Breast epithelium (tissue), 4 donors: ENCODE results near the gene CNTNAP5. TPM values are rescaled to one million over a fixed set of nuclear protein-coding genes. Genes with fewer than 3 reads are reported as not detected.

Experiments used
- DNase-seq, 2 donors: peaks; one replicate each; pipeline ENCODE4 v3.0.0-alpha.2; 2019; ENCODE audit warnings: low spot score in 2 of 2
- H3K27ac ChIP-seq, 2 donors: fragments of 200-600 bp; sonication (generic) in 1 of 2; one replicate each; pipeline ENCODE4 v1.5.1; 2016 to 2019; ENCODE audit warnings: mild to moderate bottlenecking in 1 of 2
- H3K27me3 ChIP-seq, 2 donors: fragments of 200-600 bp; sonication (generic) in 1 of 2; one replicate each; pipeline versions ENCODE4 v1.5.1 to v1.6.0; 2017 to 2019; ENCODE audit warnings: control low read depth in 1 of 2, mild to moderate bottlenecking in 1 of 2
- H3K36me3 ChIP-seq: fragments of 200-600 bp; one replicate; pipeline ENCODE4 v1.5.1; 2019
- H3K4me1 ChIP-seq, 2 donors: fragments of 200-600 bp; sonication (generic); one replicate each; pipeline ENCODE4 v1.5.1; 2016 to 2019; ENCODE audit warnings: control low read depth in 1 of 2
- H3K4me3 ChIP-seq, 3 donors: fragments of 200-600 bp; sonication (generic); 1 replicate in 2 of 3; 2 replicates in 1 of 3; pipeline ENCODE4 v1.5.1; 2016 to 2019; ENCODE audit warnings: mild to moderate bottlenecking in 3 of 3, moderate library complexity in 2 of 3
- H3K9me3 ChIP-seq, 2 donors: fragments of 200-600 bp; sonication (generic) in 1 of 2; one replicate each; pipeline ENCODE4 v1.5.1; 2016 to 2019; ENCODE audit warnings: control low read depth in 1 of 2
- CTCF ChIP-seq, 3 donors: fragments of 450-650 bp; IDR thresholded peaks; one replicate each; pipeline ENCODE4 v1.5.1; 2016 to 2017; ENCODE audit warnings: antibody characterized with exemption in 3 of 3, mild to moderate bottlenecking in 3 of 3, moderate library complexity in 3 of 3
- POLR2A ChIP-seq: fragments of 450-650 bp; IDR thresholded peaks from one replicate; pipeline ENCODE4 v1.6.1; 2016; ENCODE audit warnings: antibody characterized with exemption, mild to moderate bottlenecking, moderate library complexity
- POLR2AphosphoS5 ChIP-seq, 3 donors: sonication (generic); formaldehyde crosslinking; IDR thresholded peaks; one replicate each; pipeline ENCODE4 v1.6.1; 2017; ENCODE audit warnings: antibody characterized with exemption in 3 of 3
- intact Hi-C: fragments of 100-400 bp; cut with DNase I; formaldehyde crosslinking; loops from one replicate; pipeline ENCODE4 v1.15.1; 2023; ENCODE audit warnings: low total_unique reads
- total RNA-seq, 3 donors: library from RNA; depleted of rRNA; stranded (reverse); fragments of >200 nt; gene quantifications; one replicate each; pipeline ENCODE4 v1.1.0, GENCODE V29; 2016

CNTNAP5 gene
- total RNA-seq, 3 donors from 2014 or later = 0.66 TPM; not detected in 2

- Histone ChIP-seq H3K9me3 (no peaks in the 10 kb centered on the region), H3K36me3 (no peaks in the 10 kb centered on the region), H3K4me3 (no peak overlapping the region), H3K4me1 (no peaks in the 10 kb centered on the region), H3K27me3 (no peaks in the 10 kb centered on the region), H3K27ac (no peak overlapping the region)
- TF ChIP-seq POLR2AphosphoS5 (IDR thresholded peaks at IDR 0.05) (no peak), CTCF (IDR thresholded peaks at IDR 0.05) (no peak), POLR2A (no peak)
- no peak for DNase-seq
- intact Hi-C loops = no loop called here
Measured at GRCh38 chr2:124623560-124623959, 598.5 kb downstream of the CNTNAP5 start.

- Histone ChIP-seq H3K9me3 (no peaks in the 10 kb centered on the region), H3K4me1 (no peaks in the 10 kb centered on the region), H3K27me3 (no peaks in the 10 kb centered on the region), H3K27ac (no peak overlapping the region), H3K36me3 (no peaks in the 10 kb centered on the region), H3K4me3 (no peak overlapping the region)
- intact Hi-C loops = no loop called here
- TF ChIP-seq POLR2AphosphoS5 (IDR thresholded peaks at IDR 0.05) (no peak), CTCF (IDR thresholded peaks at IDR 0.05) (no peak), POLR2A (no peak)
- no peak for DNase-seq
Measured at GRCh38 chr2:124625561-124625960, 600.5 kb downstream of the CNTNAP5 start.

- Histone ChIP-seq H3K9me3 (no peaks in the 10 kb centered on the region), H3K27ac (no peak overlapping the region), H3K36me3 (no peaks in the 10 kb centered on the region), H3K27me3 (no peaks in the 10 kb centered on the region), H3K4me3 (no peak overlapping the region), H3K4me1 (no peaks in the 10 kb centered on the region)
- no peak for DNase-seq
- no peak for TF ChIP-seq POLR2A
- no peak for TF ChIP-seq CTCF (IDR thresholded peaks at IDR 0.05)
- TF ChIP-seq POLR2AphosphoS5 (IDR thresholded peaks at IDR 0.05) = no peak
- intact Hi-C loops = no loop called here
Measured at GRCh38 chr2:124626993-124627392, 601.9 kb downstream of the CNTNAP5 start.

GRCh38 chr2:124633812-124634211, 608.7 kb downstream of the CNTNAP5 start:
- no peak for DNase-seq
- no peaks in the 10 kb centered on the region for H3K36me3 ChIP-seq
- H3K27me3 ChIP-seq = no peaks in the 10 kb centered on the region
- H3K4me1 ChIP-seq = no peaks in the 10 kb centered on the region
- no peak for TF ChIP-seq CTCF (IDR thresholded peaks at IDR 0.05)
- no peak for TF ChIP-seq POLR2AphosphoS5 (IDR thresholded peaks at IDR 0.05)
- TF ChIP-seq POLR2A = no peak
- peaks cover 5 to 8% of the 10 kb centered on the region in 2 donors for H3K9me3 ChIP-seq
- H3K4me3 ChIP-seq = no peak overlapping the region
- intact Hi-C loops = no loop called here
- H3K27ac ChIP-seq = no peak overlapping the region

GRCh38 chr2:124639524-124639923, 614.4 kb downstream of the CNTNAP5 start:
- TF ChIP-seq POLR2A (no peak), POLR2AphosphoS5 (IDR thresholded peaks at IDR 0.05) (no peak), CTCF (IDR thresholded peaks at IDR 0.05) (no peak)
- no peak overlapping the region for H3K4me3 ChIP-seq
- DNase-seq = no peak
- no peak overlapping the region for H3K27ac ChIP-seq
- no peaks in the 10 kb centered on the region for H3K36me3 ChIP-seq
- intact Hi-C loops = no loop called here
- H3K9me3 ChIP-seq = peaks cover 0 to 3% of the 10 kb centered on the region in 2 donors
- H3K27me3 ChIP-seq = no peaks in the 10 kb centered on the region
- no peaks in the 10 kb centered on the region for H3K4me1 ChIP-seq
